Measurements from ENCODE around the gene SIRPA.

DNA sequence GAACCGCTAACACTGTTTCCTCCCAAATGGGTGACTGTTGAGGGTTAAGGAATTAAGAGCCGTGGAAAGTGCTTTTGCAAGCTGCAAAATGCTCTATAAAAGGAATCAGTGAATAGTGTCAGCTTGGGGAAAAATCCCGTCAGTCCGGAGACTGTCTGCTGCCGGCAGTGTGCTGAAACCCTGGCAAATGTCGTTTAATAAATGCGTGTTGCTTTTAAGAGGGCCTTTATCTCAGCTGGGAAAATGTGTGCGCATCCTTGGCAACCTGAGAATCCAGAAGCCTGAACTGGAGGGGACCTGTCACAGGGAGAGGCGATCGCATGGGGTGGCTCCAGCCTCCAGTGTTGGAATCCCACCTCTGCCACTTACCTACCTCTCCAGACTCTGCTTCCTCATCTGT lies 9.8 kb downstream of the SIRPA start:
- TF ChIP-seq TEAD4 (IDR thresholded peaks at IDR 0.05) (no peak), TAF1 (IDR thresholded peaks at IDR 0.05; ENCODE audit: low read depth) (no peak), RAD21 (IDR thresholded peaks at IDR 0.05; ENCODE audit: low read depth) (no peak)
- TF ChIP-seq, protein P1, sequence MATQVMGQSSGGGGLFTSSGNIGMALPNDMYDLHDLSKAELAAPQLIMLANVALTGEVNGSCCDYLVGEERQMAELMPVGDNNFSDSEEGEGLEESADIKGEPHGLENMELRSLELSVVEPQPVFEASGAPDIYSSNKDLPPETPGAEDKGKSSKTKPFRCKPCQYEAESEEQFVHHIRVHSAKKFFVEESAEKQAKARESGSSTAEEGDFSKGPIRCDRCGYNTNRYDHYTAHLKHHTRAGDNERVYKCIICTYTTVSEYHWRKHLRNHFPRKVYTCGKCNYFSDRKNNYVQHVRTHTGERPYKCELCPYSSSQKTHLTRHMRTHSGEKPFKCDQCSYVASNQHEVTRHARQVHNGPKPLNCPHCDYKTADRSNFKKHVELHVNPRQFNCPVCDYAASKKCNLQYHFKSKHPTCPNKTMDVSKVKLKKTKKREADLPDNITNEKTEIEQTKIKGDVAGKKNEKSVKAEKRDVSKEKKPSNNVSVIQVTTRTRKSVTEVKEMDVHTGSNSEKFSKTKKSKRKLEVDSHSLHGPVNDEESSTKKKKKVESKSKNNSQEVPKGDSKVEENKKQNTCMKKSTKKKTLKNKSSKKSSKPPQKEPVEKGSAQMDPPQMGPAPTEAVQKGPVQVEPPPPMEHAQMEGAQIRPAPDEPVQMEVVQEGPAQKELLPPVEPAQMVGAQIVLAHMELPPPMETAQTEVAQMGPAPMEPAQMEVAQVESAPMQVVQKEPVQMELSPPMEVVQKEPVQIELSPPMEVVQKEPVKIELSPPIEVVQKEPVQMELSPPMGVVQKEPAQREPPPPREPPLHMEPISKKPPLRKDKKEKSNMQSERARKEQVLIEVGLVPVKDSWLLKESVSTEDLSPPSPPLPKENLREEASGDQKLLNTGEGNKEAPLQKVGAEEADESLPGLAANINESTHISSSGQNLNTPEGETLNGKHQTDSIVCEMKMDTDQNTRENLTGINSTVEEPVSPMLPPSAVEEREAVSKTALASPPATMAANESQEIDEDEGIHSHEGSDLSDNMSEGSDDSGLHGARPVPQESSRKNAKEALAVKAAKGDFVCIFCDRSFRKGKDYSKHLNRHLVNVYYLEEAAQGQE (IDR thresholded peaks at IDR 0.05; ENCODE audit: low read depth): no peak
